Esophagus squamous epithelium (tissue), 4 donors: ENCODE data around the gene KLC1.

Experiments
- CTCF ChIP-seq, 6 experiments: fragments of 450-650 bp in 4 of 6; fragments of 200-600 bp in 2 of 6; sonication (generic) in 2 of 6; IDR thresholded peaks; one replicate each; pipeline ENCODE4 v1.5.1; 2016 to 2019; ENCODE audit warnings: antibody characterized with exemption in 6 of 6, mild to moderate bottlenecking in 4 of 6, moderate library complexity in 4 of 6
- POLR2A ChIP-seq, 4 donors: fragments of 450-650 bp; IDR thresholded peaks; one replicate each; pipeline ENCODE4 v1.6.1; 2017; ENCODE audit warnings: antibody characterized with exemption in 4 of 4, mild to moderate bottlenecking in 4 of 4, moderate library complexity in 3 of 4

DNA sequence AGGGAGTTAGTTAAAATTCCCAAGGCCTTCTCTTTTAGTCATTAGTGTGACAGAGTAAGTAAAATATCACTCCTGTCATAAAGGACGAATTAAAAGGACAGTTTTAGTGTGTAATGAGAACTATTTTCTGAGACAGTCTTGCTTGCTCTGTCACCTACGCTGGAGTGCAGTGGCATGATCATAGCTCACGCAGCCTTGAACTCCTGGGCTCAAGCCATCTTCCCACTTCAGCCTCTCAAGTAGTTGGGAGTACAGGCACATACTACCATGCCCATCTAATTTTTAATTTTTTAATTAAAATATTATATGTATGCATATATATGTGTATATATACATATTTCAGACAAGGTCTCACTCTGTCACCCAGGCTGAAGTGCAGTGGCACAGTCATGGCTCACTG is 17.2 kb downstream of the KLC1 start:
- TF ChIP-seq CTCF (IDR thresholded peaks at IDR 0.05), result no peak
- TF ChIP-seq POLR2A (IDR thresholded peaks at IDR 0.05), result no peak
